DMS79 treated with DMSO at 0.1 percent for 48 hours (cell line): ENCODE measurements around the gene CCDC186.

Source experiments
- DNase-seq: peaks from one replicate; lab custom pipeline; 2025; lab: John Stamatoyannopoulos, UW

Gene CCDC186

GRCh38 chr10:114173921-114174694 lies at the start of gene CCDC186:
TSS of gene CCDC186 (minus strand) at chr10:114174203. CDS start at chr10:114163268, 10,935 bp downstream.
- peak; percentile 65 for DNase-seq

GRCh38 chr10:114223066-114223465 lies 49.1 kb upstream of the CCDC186 start:
- no peak for DNase-seq

- DNase-seq: no peak
Observed at GRCh38 chr10:114221235-114221634, 47.2 kb upstream of the CCDC186 start.

- DNase-seq: no peak
Observed at GRCh38 chr10:114220281-114220680, 46.3 kb upstream of the CCDC186 start.

- DNase-seq: no peak
Observed at GRCh38 chr10:114215033-114215432, 41.0 kb upstream of the CCDC186 start.

- no peak for DNase-seq
Observed at GRCh38 chr10:114212153-114212552, 38.1 kb upstream of the CCDC186 start.

GRCh38 chr10:114208351-114208750 lies 34.3 kb upstream of the CCDC186 start:
- no peak for DNase-seq

GRCh38 chr10:114207349-114207748 lies 33.3 kb upstream of the CCDC186 start:
- no peak for DNase-seq

- no peak for DNase-seq
Observed at GRCh38 chr10:114206902-114207301, 32.9 kb upstream of the CCDC186 start.

GRCh38 chr10:114202812-114203211 lies 28.8 kb upstream of the CCDC186 start:
- DNase-seq: no peak

- DNase-seq: no peak
Observed at GRCh38 chr10:114199239-114199638, 25.2 kb upstream of the CCDC186 start.

GRCh38 chr10:114195079-114195478 lies 21.1 kb upstream of the CCDC186 start:
- DNase-seq: no peak

- no peak for DNase-seq
Observed at GRCh38 chr10:114189700-114190099, 15.7 kb upstream of the CCDC186 start.

GRCh38 chr10:114188900-114189299 lies 14.9 kb upstream of the CCDC186 start:
- no peak for DNase-seq

- DNase-seq: no peak
Observed at GRCh38 chr10:114188001-114188400, 14.0 kb upstream of the CCDC186 start.

GRCh38 chr10:114184276-114184675 lies 10.3 kb upstream of the CCDC186 start:
- DNase-seq: no peak

GRCh38 chr10:114183563-114183962 lies 9.6 kb upstream of the CCDC186 start:
- DNase-seq: no peak

GRCh38 chr10:114181971-114182370 lies 8.0 kb upstream of the CCDC186 start:
- DNase-seq: no peak

GRCh38 chr10:114180937-114181336 lies 6.9 kb upstream of the CCDC186 start:
- DNase-seq: no peak

- DNase-seq: no peak
Observed at GRCh38 chr10:114179747-114180146, 5.7 kb upstream of the CCDC186 start.

- no peak for DNase-seq
Observed at GRCh38 chr10:114179148-114179547, 5.1 kb upstream of the CCDC186 start, which contains the start of gene TDRD1. TSS of gene TDRD1 (plus strand) at chr10:114179353. CDS start at chr10:114187832, 8,479 bp downstream.

- DNase-seq: no peak
Observed at GRCh38 chr10:114176511-114176910, 2.5 kb upstream of the CCDC186 start.

GRCh38 chr10:114175667-114176066 lies 1.7 kb upstream of the CCDC186 start:
- DNase-seq: no peak

- DNase-seq: peak; percentile 14
Observed at GRCh38 chr10:114174695-114175188, 739 bp upstream of the CCDC186 start.
